ENCODE results near the gene WDFY4. TPM values are rescaled to one million over a fixed set of nuclear protein-coding genes. Genes with fewer than 3 reads are reported as not detected.

WDFY4 gene
- total and polyA plus RNA-seq, 11 donors: 0.46 to 19.8 (median 1.0) TPM

DNA sequence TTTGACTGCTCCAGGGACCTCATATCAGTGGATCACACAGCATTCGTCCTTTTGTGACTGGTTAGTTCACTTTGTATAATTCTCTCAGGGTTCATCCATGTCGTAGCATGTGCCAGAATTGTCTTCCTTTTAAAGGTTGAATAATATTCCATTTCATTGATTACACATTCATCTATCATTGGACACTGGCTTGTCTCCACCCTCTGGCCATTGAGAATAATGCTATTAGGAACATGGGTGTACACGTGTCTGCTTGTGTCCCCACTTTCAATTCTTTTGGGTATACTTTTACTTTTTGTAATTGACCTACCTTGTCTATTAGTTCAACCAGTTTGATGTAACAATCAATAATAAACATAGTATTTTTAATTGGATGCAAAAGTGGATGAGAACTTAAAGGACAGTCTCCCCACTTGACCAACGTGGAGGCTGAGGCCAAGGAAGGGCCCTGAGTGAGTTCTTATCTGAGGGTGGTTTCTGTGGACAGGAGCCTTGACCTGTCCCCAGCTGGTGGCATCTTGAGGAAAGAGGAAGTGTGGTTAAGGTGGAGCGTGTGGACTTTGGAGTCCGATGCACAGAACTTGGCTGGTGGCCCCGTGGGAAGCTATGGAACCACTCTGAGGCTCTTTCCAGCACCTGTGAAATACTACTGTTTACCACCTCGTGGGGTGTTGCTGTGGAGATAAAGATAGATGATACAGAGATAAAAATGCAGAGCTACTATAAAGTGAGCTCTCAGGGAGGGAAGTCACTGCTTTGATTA, 16.6 kb downstream of the WDFY4 start:
- no peak overlapping the region for H3K4me3 ChIP-seq
- no peaks in the 10 kb centered on the region for H3K9me3 ChIP-seq
- peaks cover 0 to 20% (median 0%) of the 10 kb centered on the region in 12 donors for H3K4me1 ChIP-seq
- WGBS, 4 donors: 66 to 79% (median 72%) methylated on average over 8 of the region's 8 CpGs
- H3K36me3 ChIP-seq: no peaks in the 10 kb centered on the region
- no peak for TF ChIP-seq POLR2A (IDR thresholded peaks at IDR 0.05)
- TF ChIP-seq, protein P1, sequence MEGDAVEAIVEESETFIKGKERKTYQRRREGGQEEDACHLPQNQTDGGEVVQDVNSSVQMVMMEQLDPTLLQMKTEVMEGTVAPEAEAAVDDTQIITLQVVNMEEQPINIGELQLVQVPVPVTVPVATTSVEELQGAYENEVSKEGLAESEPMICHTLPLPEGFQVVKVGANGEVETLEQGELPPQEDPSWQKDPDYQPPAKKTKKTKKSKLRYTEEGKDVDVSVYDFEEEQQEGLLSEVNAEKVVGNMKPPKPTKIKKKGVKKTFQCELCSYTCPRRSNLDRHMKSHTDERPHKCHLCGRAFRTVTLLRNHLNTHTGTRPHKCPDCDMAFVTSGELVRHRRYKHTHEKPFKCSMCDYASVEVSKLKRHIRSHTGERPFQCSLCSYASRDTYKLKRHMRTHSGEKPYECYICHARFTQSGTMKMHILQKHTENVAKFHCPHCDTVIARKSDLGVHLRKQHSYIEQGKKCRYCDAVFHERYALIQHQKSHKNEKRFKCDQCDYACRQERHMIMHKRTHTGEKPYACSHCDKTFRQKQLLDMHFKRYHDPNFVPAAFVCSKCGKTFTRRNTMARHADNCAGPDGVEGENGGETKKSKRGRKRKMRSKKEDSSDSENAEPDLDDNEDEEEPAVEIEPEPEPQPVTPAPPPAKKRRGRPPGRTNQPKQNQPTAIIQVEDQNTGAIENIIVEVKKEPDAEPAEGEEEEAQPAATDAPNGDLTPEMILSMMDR (IDR thresholded peaks at IDR 0.05): no peak
- no peak for DNase-seq
- ATAC-seq: no peak
- no peak overlapping the region for H3K27ac ChIP-seq
- no peaks in the 10 kb centered on the region for H3K27me3 ChIP-seq
- intact Hi-C loops (cut with DNase I): no loop called here

DNA sequence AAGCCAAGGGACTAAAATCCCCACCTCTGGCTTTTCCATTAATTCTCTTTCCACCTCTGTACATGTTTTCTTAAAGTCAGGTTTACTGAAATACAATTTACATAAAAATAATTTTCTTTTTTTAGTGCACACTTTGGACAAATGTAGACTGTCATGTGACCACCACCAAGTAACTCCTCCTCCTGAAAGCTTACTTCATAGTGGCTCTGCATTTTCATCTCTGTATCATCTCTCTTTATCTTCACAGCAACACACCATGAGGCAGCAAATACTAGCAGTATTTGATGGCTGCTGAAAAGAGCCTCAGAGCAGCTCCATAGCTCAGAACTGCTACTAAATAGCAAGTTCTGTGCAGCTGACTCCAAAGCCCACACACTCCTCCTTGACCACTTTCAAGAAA, 17.3 kb downstream of the WDFY4 start:
- intact Hi-C loops (cut with DNase I): no loop called here
- no peak for ATAC-seq
- Histone ChIP-seq H3K4me1 (peaks cover 0 to 20% (median under 1%) of the 10 kb centered on the region in 12 donors), H3K27me3 (no peaks in the 10 kb centered on the region), H3K36me3 (no peaks in the 10 kb centered on the region), H3K9me3 (no peaks in the 10 kb centered on the region), H3K4me3 (no peak overlapping the region), H3K27ac (no peak overlapping the region)
- TF ChIP-seq, protein P1 (IDR thresholded peaks at IDR 0.05): no peak
- no peak for TF ChIP-seq POLR2A (IDR thresholded peaks at IDR 0.05)
- no peak for DNase-seq

DNA sequence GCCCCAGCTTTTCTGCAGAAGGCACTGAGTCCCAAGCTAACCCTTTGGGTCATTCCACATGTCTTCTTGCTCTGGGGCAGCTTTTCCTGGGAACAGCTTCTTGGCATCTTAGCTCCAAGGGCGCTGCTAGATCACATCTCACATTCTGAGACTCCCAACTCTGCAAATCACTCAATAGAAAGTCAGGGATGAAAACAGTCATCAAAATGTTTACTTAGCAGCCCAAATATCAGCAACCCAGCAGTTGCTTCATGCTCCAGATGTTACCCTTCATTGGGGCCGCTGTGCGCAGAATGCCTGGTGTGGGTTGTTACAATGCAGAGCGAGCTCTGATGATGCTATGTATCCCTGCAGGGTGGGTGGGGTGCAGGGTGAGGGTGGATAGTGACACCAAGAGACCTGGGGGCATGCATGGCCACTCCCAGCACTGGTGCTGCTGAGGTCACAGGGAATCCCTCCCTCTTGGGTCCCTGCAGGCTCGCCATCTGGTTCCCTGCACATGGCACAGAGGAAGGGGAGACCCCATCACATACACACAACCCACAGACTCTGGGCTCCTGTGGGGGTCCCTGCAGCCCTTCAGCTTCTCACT, 19.0 kb downstream of the WDFY4 start:
- DNase-seq: no peak
- no peak for TF ChIP-seq POLR2A (IDR thresholded peaks at IDR 0.05)
- TF ChIP-seq, protein P1 (IDR thresholded peaks at IDR 0.05): no peak
- intact Hi-C loops (cut with DNase I): no loop called here
- peaks cover 0 to 27% (median 16%) of the 10 kb centered on the region in 12 donors for H3K4me1 ChIP-seq
- no peaks in the 10 kb centered on the region for H3K36me3 ChIP-seq
- H3K9me3 ChIP-seq: no peaks in the 10 kb centered on the region
- 74 to 93% (median 86%) methylated on average over 5 of the region's 5 CpGs for WGBS, 4 donors
- no peak overlapping the region for H3K27ac ChIP-seq
- no peak for ATAC-seq
- no peak overlapping the region for H3K4me3 ChIP-seq
- H3K27me3 ChIP-seq: no peaks in the 10 kb centered on the region

DNA sequence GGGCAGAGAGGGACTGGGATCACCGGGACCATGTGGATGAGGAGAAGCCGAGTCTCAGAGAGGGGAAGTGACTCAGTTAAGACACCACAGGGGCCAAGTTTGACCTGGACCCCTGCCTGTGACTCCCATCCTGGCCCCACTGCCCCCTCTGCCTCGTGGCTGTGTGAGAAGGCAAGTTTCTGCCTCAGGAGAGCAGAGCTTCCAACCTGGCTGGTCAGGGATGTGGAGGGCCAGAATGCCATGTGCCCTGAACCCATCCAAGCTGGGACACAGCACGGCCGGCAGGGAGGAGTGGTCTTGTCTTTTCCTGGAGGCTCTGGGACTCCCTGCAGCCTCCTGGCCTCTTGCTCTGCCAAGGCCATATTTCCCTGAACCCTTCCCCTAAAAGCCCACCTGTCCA, 19.5 kb downstream of the WDFY4 start:
- TF ChIP-seq POLR2A (IDR thresholded peaks at IDR 0.05): no peak
- TF ChIP-seq, protein P1 (IDR thresholded peaks at IDR 0.05): no peak
- no peaks in the 10 kb centered on the region for H3K9me3 ChIP-seq
- H3K36me3 ChIP-seq: no peaks in the 10 kb centered on the region
- H3K4me1 ChIP-seq: peaks cover 0 to 29% (median 18%) of the 10 kb centered on the region in 12 donors
- intact Hi-C loops (cut with DNase I): no loop called here
- no peak overlapping the region for H3K4me3 ChIP-seq
- no peak overlapping the region for H3K27ac ChIP-seq
- H3K27me3 ChIP-seq: no peaks in the 10 kb centered on the region
- DNase-seq (no peak), ATAC-seq (no peak)
- WGBS, 4 donors: 51 to 61% (median 56%) methylated on average over 5 of the region's 5 CpGs
